ENCODE results near the gene GCLC. TPM values are rescaled to one million over a fixed set of nuclear protein-coding genes. Genes with fewer than 3 reads are reported as not detected.

The GCLC gene
- total and polyA plus RNA-seq, 3 experiments from 2014 or later, result 18.5 to 37.1 (median 33.3) TPM

DNA sequence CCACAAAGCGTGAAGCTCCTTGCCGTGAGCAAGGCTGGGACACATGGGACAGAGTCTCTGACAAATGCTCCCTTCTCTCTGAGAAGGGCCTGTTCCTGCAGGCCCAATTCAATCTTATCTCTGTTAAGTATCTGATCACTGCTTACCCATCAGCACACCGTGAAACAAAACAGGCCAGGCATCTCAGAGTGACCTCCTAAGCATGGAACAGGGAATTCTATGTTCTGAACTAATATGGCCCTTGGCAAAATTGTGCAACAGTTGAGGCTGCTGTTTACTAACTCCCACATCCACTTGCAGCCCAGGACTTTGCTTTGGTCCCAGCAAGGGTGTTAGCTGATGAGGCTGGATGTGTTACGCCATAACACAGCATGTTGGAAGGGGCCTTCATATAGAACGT lies 79.2 kb downstream of the GCLC start:
- peaks cover 0 to 7% (median 0%) of the 10 kb centered on the region in 3 donors for H3K4me1 Mint-ChIP-seq
- peaks cover 0 to 4% of the 10 kb centered on the region in 2 donors for H3K27me3 Mint-ChIP-seq
- Histone ChIP-seq H3K36me3 (ENCODE audit: insufficient read depth, low read length) (no peaks in the 10 kb centered on the region), H3K27ac (ENCODE audit: low read depth, low read length) (no peak overlapping the region), H3K9me3 (ENCODE audit: low read length) (no peaks in the 10 kb centered on the region), H3K4me3 (ENCODE audit: low read length) (no peak overlapping the region), H3K4me1 (ENCODE audit: insufficient read depth, low read length) (no peaks in the 10 kb centered on the region), H3K27me3 (ENCODE audit: insufficient read depth, low read length, poor library complexity, severe bottlenecking) (no peaks in the 10 kb centered on the region)
- CTCF ChIA-PET, result no interaction called here
- POLR2A ChIA-PET, result no interaction called here
- no peak overlapping the region for H3K27ac Mint-ChIP-seq
- H3K36me3 Mint-ChIP-seq, result no peaks in the 10 kb centered on the region
- H3K4me3 Mint-ChIP-seq, result no peak overlapping the region
- no peak for DNase-seq
- H3K9me3 Mint-ChIP-seq, result no peaks in the 10 kb centered on the region

DNA sequence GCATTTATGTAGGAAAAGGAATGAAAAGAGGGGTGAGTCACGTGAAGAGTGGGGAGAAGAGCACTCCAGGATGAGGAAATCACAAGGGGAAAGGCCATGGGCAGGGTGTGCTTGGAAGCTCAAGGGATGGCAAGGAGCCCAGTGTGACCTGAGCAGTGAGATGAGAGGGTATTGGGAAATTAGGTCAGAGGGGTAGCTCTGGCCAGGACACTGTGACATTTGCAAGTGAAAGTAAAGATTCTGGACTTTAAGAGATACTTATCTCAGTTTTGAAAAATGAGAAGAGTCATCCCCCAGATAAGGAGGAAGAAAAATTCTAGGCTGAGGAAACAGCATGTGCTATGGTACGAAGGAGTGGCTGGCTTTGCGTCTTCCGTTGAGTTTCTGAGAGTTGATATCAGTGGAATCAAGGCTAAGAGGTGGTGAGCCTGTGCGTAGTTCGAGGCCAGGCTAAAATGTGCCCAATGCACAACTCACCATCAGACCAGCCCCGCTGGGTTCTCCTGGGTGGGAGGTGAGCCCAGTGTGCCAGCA lies 79.9 kb downstream of the GCLC start:
- Histone ChIP-seq H3K4me1 (ENCODE audit: insufficient read depth, low read length) (no peaks in the 10 kb centered on the region), H3K27ac (ENCODE audit: low read depth, low read length) (no peak overlapping the region), H3K9me3 (ENCODE audit: low read length) (no peaks in the 10 kb centered on the region), H3K36me3 (ENCODE audit: insufficient read depth, low read length) (no peaks in the 10 kb centered on the region), H3K4me3 (ENCODE audit: low read length) (no peak overlapping the region), H3K27me3 (ENCODE audit: insufficient read depth, low read length, poor library complexity, severe bottlenecking) (no peaks in the 10 kb centered on the region)
- Mint-ChIP-seq H3K9me3 (no peaks in the 10 kb centered on the region), H3K27ac (peak overlapping the region in 1 of 8 donors; percentile 17), H3K27me3 (peaks cover 0 to 4% of the 10 kb centered on the region in 2 donors), H3K4me1 (peaks cover 0 to 7% (median 0%) of the 10 kb centered on the region in 3 donors), H3K4me3 (no peak overlapping the region), H3K36me3 (no peaks in the 10 kb centered on the region)
- POLR2A ChIA-PET, result no interaction called here
- no peak for DNase-seq
- CTCF ChIA-PET, result interaction anchor here (1.1 kb wide), 1 partner anchor 294 kb away, joined by 3 read pairs; no protein-coding TSS in a partner anchor

DNA sequence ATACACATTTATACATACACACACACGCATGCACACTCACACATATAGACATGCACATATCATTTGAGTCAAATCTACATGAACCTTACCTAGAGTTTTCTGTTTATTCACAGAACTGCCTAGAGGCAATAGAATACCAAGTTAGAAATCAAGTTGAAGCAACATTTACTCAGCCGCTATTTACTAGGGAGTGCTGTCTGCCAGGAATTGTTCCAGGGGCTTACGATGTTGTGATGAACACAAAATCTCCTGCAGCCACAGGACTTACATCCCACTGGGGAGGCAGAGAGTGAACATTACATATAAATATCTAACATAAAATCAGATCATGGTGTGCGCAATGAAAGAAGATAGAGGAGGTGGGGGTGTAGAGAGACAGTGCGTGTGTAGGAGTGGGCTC lies 80.4 kb downstream of the GCLC start:
- H3K27ac ChIP-seq (ENCODE audit: low read depth, low read length), result no peak overlapping the region
- H3K27me3 Mint-ChIP-seq, result peaks cover 0 to 4% of the 10 kb centered on the region in 2 donors
- no peaks in the 10 kb centered on the region for H3K36me3 ChIP-seq (ENCODE audit: insufficient read depth, low read length)
- no peaks in the 10 kb centered on the region for H3K36me3 Mint-ChIP-seq
- no peaks in the 10 kb centered on the region for H3K27me3 ChIP-seq (ENCODE audit: insufficient read depth, low read length, poor library complexity, severe bottlenecking)
- ChIA-PET CTCF (interaction anchor here (1.1 kb wide), 1 partner anchor 293 kb away, joined by 3 read pairs; no protein-coding TSS in a partner anchor), POLR2A (no interaction called here)
- no peaks in the 10 kb centered on the region for H3K9me3 Mint-ChIP-seq
- H3K4me3 ChIP-seq (ENCODE audit: low read length), result no peak overlapping the region
- no peak overlapping the region for H3K27ac Mint-ChIP-seq
- H3K4me3 Mint-ChIP-seq, result no peak overlapping the region
- no peak for DNase-seq
- no peaks in the 10 kb centered on the region for H3K4me1 ChIP-seq (ENCODE audit: insufficient read depth, low read length)
- peaks cover 0 to 4% (median 0%) of the 10 kb centered on the region in 3 donors for H3K4me1 Mint-ChIP-seq
- H3K9me3 ChIP-seq (ENCODE audit: low read length), result no peaks in the 10 kb centered on the region

DNA sequence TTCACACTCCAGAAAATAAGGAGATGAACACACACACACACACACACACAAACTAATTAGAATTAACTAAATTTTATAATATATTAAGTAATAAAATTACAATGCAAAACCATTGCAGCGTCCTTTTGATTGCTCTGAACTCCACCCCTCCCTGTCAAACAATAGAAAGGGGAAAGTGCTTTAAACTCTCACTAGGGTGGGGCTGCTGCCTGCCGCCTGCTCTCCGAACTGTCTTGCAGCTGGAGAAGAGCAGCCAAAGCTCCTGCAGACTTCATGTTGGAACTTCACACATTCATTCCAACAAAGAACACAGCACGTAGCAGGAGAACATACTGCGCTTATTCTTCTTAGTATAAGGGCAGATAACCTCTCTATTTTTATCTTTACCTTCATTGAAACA lies 83.2 kb downstream of the GCLC start:
- peaks cover 0 to 2% of the 10 kb centered on the region in 2 donors for H3K27me3 Mint-ChIP-seq
- no peaks in the 10 kb centered on the region for H3K4me1 Mint-ChIP-seq
- H3K27ac ChIP-seq (ENCODE audit: low read depth, low read length), result no peak overlapping the region
- H3K9me3 ChIP-seq (ENCODE audit: low read length), result no peaks in the 10 kb centered on the region
- H3K36me3 Mint-ChIP-seq, result peaks cover 0 to 1% (median 0%) of the 10 kb centered on the region in 3 donors
- H3K36me3 ChIP-seq (ENCODE audit: insufficient read depth, low read length), result no peaks in the 10 kb centered on the region
- H3K4me3 Mint-ChIP-seq, result no peak overlapping the region
- H3K27ac Mint-ChIP-seq, result no peak overlapping the region
- CTCF ChIA-PET, result interaction anchor here (1.6 kb wide), 1 partner anchor 22 kb away, joined by 3 read pairs; no protein-coding TSS in a partner anchor
- DNase-seq, result no peak
- H3K4me3 ChIP-seq (ENCODE audit: low read length), result no peak overlapping the region
- H3K27me3 ChIP-seq (ENCODE audit: insufficient read depth, low read length, poor library complexity, severe bottlenecking), result no peaks in the 10 kb centered on the region
- POLR2A ChIA-PET, result no interaction called here
- H3K9me3 Mint-ChIP-seq, result no peaks in the 10 kb centered on the region
- H3K4me1 ChIP-seq (ENCODE audit: insufficient read depth, low read length), result no peaks in the 10 kb centered on the region

DNA sequence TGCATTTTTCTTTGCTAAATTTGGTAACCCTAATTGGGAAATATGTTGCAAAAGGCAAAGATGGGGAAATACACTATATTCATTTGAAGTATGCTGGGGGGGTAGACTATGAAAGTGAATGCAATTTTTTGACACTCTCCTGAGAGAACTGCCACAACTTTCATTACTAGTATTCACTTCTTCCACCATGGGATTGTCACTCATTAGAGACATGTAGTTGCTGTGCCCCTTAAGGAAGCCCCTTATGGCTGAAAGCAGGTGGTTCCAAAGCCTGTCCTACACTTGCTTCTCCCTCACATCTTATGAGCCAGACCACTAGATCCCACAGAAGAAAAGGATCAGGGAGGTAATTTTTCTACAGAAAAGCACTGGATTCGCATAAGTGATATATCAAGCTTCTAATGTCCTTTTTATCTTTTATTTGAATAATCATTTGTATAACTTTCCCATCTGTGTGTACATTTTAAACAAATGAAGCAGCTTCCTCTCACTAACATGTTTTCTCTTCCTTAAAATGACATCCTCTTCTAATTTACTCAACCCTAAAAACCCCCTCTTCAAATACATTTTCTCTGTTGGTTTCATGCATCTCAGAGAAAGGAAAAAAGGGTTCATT lies 83.8 kb downstream of the GCLC start:
- Mint-ChIP-seq H3K4me1 (no peaks in the 10 kb centered on the region), H3K27ac (peak overlapping the region in 1 of 8 donors; percentile 17), H3K36me3 (peaks cover 0 to 4% (median 0%) of the 10 kb centered on the region in 3 donors), H3K4me3 (no peak overlapping the region), H3K9me3 (peaks cover 0 to 5% (median 0%) of the 10 kb centered on the region in 5 donors), H3K27me3 (peaks cover 2 to 4% of the 10 kb centered on the region in 2 donors)
- H3K4me3 ChIP-seq (ENCODE audit: low read length), result no peak overlapping the region
- ChIA-PET POLR2A (no interaction called here), CTCF (interaction anchor here (1.6 kb wide), 1 partner anchor 23 kb away, joined by 3 read pairs; no protein-coding TSS in a partner anchor)
- no peak for DNase-seq
- no peaks in the 10 kb centered on the region for H3K27me3 ChIP-seq (ENCODE audit: insufficient read depth, low read length, poor library complexity, severe bottlenecking)
- no peaks in the 10 kb centered on the region for H3K9me3 ChIP-seq (ENCODE audit: low read length)
- H3K4me1 ChIP-seq (ENCODE audit: insufficient read depth, low read length), result no peaks in the 10 kb centered on the region
- no peaks in the 10 kb centered on the region for H3K36me3 ChIP-seq (ENCODE audit: insufficient read depth, low read length)
- H3K27ac ChIP-seq (ENCODE audit: low read depth, low read length), result no peak overlapping the region

DNA sequence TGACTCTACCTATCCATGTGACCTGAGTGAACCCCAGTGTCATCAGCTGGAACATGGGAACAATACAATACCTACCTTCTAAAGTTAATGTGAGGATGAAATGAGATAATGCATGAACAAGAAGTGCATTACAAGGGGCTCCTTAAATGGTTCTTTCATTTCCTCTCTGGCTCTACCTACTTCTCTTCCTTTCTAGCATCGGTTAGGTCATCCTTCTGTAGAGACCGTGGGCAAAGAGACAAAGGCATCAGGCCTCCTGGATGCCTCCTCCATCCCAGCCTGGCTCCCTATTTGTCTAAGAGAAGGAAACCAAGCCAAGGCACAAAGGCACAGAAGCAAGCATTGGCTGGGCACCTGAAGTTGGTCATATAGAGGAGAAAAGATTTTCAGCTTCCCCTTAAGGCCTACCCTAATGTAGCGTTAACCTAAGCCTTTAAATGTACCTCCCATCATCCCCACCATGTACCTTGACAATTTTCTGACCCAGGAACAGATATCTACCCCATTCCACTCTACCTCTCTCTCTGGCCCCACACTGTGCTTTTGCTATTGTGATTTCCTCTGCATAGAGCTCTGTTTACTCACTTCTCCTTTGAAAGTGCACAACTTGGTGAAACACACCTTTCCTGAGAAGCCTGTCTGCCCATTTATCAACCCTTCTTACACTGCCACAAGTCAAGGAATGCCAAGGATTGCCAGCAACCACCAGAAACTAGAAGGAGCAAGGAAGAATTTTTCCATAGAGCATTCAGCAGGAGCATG lies 86.6 kb downstream of the GCLC start:
- Mint-ChIP-seq H3K36me3 (peaks cover 0 to 8% (median 4%) of the 10 kb centered on the region in 3 donors), H3K27ac (no peak overlapping the region), H3K4me1 (no peaks in the 10 kb centered on the region), H3K27me3 (peaks cover 0 to 4% of the 10 kb centered on the region in 2 donors), H3K4me3 (no peak overlapping the region), H3K9me3 (peaks cover 0 to 11% (median 3%) of the 10 kb centered on the region in 5 donors)
- Histone ChIP-seq H3K4me3 (ENCODE audit: low read length) (no peak overlapping the region), H3K4me1 (ENCODE audit: insufficient read depth, low read length) (no peaks in the 10 kb centered on the region), H3K9me3 (ENCODE audit: low read length) (no peaks in the 10 kb centered on the region), H3K27ac (ENCODE audit: low read depth, low read length) (no peak overlapping the region), H3K36me3 (ENCODE audit: insufficient read depth, low read length) (no peaks in the 10 kb centered on the region), H3K27me3 (ENCODE audit: insufficient read depth, low read length, poor library complexity, severe bottlenecking) (no peaks in the 10 kb centered on the region)
- POLR2A ChIA-PET, result no interaction called here
- no peak for DNase-seq
- CTCF ChIA-PET, result interaction anchor here (1.2 kb wide), 1 partner anchor 26 kb away, joined by 4 read pairs; no protein-coding TSS in a partner anchor

DNA sequence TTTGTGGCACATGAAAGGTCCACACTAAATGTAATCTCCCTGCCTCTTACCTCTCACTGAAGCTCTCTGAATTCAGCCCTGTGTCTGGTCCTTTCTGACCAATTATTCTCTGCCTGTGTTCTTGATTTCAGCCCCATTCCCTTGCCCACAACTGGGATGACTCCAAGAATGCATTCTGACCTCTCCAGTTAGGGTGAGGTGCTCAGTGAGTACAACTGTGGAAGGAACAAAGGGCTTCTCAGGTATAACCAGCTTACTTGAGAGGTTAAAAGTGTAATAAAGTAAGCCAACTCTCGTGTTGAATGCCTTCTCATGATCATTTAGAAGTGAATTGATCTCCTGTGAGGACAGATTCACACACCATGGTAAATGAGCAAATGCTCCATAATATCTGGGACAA lies 88.1 kb downstream of the GCLC start:
- no peak overlapping the region for H3K27ac Mint-ChIP-seq
- peaks cover 0 to 4% of the 10 kb centered on the region in 2 donors for H3K27me3 Mint-ChIP-seq
- H3K9me3 Mint-ChIP-seq, result peaks cover 0 to 11% (median 3%) of the 10 kb centered on the region in 5 donors
- POLR2A ChIA-PET, result no interaction called here
- CTCF ChIA-PET, result interaction anchor here (1.1 kb wide), 1 partner anchor 288 kb away, joined by 4 read pairs; no protein-coding TSS in a partner anchor
- no peak overlapping the region for H3K27ac ChIP-seq (ENCODE audit: low read depth, low read length)
- H3K4me3 Mint-ChIP-seq, result no peak overlapping the region
- no peak overlapping the region for H3K4me3 ChIP-seq (ENCODE audit: low read length)
- peaks cover 0 to 8% (median 4%) of the 10 kb centered on the region in 3 donors for H3K36me3 Mint-ChIP-seq
- no peaks in the 10 kb centered on the region for H3K4me1 ChIP-seq (ENCODE audit: insufficient read depth, low read length)
- H3K4me1 Mint-ChIP-seq, result no peaks in the 10 kb centered on the region
- no peak for DNase-seq
- H3K9me3 ChIP-seq (ENCODE audit: low read length), result no peaks in the 10 kb centered on the region
- no peaks in the 10 kb centered on the region for H3K36me3 ChIP-seq (ENCODE audit: insufficient read depth, low read length)
- no peaks in the 10 kb centered on the region for H3K27me3 ChIP-seq (ENCODE audit: insufficient read depth, low read length, poor library complexity, severe bottlenecking)

DNA sequence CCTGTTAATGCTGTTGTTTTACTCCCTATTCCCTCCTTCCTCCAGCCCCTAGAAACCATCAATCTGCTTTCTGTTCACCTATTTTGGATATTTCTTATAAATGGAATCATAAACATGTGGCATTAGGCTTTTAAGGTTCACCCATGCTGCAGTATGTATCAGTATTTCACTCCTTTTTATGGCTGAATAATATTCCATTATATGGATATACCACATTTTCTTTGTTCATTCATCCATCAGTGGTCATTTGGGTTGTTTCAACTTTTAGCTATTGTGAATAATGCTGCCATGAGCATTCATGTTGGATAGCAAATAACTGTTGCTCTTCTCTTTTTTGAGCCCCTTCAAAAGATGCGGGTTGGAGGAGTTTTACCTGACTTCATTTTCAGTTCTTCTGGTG lies 89.2 kb downstream of the GCLC start:
- Histone ChIP-seq H3K4me3 (ENCODE audit: low read length) (no peak overlapping the region), H3K27ac (ENCODE audit: low read depth, low read length) (no peak overlapping the region), H3K9me3 (ENCODE audit: low read length) (no peaks in the 10 kb centered on the region), H3K27me3 (ENCODE audit: insufficient read depth, low read length, poor library complexity, severe bottlenecking) (no peaks in the 10 kb centered on the region), H3K36me3 (ENCODE audit: insufficient read depth, low read length) (no peaks in the 10 kb centered on the region), H3K4me1 (ENCODE audit: insufficient read depth, low read length) (no peaks in the 10 kb centered on the region)
- DNase-seq, result no peak
- Mint-ChIP-seq H3K27me3 (peaks cover 0 to 4% of the 10 kb centered on the region in 2 donors), H3K4me1 (no peaks in the 10 kb centered on the region), H3K4me3 (no peak overlapping the region), H3K9me3 (peaks cover 0 to 11% (median 3%) of the 10 kb centered on the region in 5 donors), H3K36me3 (peaks cover 0 to 8% (median 5%) of the 10 kb centered on the region in 3 donors), H3K27ac (no peak overlapping the region)
- CTCF ChIA-PET, result no interaction called here
- POLR2A ChIA-PET, result no interaction called here
